ENCODE results near the gene TSPO.

- TF ChIP-seq CTCF (conservative IDR thresholded peaks at IDR 0.05) (no peak), ZFX (IDR thresholded peaks at IDR 0.05) (no peak)
These were observed 34.5 kb downstream of the TSPO start for GRCh38 chr22:43185860-43186261.
